HG02759 (cell line): ENCODE data around the gene THADA.

Experiments used
- ATAC-seq: cut with Tn5 transposase; IDR thresholded peaks from one replicate; pipeline ENCODE4 v1.9.1; 2021; ENCODE audit warnings: mild to moderate bottlenecking, moderate library complexity; ENCODE audit not compliant: unreplicated experiment

The THADA gene

GRCh38 chr2:43265001-43265400, 330.8 kb downstream of the THADA start:
- ATAC-seq: no peak

- no peak for ATAC-seq
These were observed 332.9 kb downstream of the THADA start for GRCh38 chr2:43262951-43263350.

DNA sequence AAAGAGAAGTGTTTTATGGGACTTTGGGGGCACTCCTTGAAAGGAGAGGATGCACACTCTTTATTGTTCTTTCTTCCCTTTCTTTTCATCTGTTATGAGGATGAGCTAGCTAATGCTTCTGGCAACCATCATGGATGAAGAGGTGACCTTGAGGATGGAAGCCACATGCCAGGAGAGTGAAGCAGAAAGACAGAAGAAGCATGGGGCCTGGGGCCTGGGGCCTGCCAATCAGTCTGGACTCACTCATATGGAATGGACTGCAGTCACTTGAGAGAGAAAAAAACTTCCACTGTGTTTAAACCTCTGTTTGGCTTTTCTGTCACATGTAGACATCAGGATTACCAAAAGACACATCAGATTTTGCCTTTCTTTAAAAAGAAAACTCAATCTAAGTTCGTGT, 333.6 kb downstream of the THADA start:
- no peak for ATAC-seq

DNA sequence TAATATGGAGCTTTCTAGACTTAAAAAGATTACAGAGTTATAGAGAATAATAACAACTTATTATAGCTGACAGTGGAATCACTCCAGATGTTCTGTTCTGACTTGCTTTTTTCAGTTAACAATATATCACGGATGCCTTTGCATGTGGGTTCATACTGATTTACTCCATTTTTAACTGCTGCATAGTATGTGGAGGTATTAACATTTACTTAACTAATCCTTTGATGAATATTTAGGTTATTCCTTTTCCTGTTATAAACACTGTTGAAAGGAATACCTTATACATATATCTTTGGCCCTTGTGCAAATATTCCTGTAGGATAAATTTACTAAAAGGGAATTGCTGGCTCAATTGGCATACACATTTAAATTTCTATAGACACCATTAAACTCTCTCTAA, 336.3 kb downstream of the THADA start:
- no peak for ATAC-seq

- ATAC-seq: no peak
These were observed 337.2 kb downstream of the THADA start for GRCh38 chr2:43258547-43259156.

DNA sequence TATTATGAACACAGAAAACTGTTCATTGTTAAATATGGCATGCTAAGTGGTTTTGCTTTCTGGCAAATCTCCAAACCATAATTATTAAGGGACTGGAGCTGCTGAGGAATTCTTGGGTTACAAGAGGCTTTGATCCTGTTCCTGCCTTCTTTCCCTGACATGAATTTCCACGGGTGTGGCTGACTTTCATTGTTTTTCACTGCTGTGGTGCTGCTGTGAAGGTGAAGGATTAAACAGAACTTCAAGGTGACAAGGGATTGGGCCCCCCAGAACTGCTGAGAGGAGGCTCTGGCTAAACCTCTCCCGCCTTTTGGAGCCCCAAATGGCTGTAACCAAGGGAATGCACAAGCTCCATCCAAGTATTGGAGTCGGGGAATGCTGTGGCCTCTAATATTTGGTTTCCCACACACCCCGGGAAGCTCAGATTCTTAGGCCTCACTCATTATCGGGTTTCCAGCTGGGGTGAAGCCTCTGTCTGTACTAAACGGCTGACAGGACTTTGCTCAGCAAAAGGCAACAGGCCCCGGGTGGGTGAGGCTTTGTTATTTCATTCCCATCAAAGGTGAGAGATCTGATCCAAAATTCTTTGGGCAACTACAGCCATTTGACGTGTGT, 340.4 kb downstream of the THADA start:
- no peak for ATAC-seq

DNA sequence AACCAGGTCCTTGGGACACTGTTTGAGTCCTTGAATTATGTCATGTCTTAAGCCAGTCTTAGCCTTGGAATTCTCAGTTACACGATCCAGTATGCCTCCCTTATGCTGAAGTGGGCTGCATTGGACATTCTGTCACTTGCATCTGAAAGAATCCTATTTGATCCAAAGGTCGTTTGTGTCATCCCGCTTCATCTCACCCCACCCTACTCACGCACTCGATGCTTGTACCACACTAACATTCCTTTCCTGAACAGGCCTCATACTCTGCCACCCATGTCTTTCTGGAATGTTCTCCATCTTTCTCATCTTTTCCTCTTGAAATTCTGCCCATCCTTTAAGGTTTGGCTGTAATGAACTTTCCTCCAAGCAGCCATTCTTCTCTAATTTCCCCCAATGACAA, 341.5 kb downstream of the THADA start:
- ATAC-seq: no peak

GRCh38 chr2:43251171-43251731, 344.6 kb downstream of the THADA start:
- ATAC-seq: no peak

DNA sequence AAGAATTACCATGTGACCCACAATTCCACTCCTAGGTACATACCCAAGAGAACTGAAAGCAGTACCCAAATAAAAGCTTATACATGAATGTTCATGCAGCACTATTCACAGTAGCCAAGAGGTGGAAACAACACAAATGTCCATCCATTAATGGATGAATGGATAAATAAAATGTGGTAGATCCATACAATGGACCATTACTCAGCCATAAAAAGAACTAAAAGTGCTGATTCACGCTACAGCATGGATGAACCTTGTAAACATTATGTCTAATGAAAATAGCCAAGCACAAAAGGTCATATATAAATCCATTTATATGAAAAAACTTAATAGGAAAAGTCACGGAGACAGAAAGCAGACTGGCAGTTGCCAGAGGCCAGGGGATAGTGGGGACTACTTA, 345.8 kb downstream of the THADA start:
- no peak for ATAC-seq

DNA sequence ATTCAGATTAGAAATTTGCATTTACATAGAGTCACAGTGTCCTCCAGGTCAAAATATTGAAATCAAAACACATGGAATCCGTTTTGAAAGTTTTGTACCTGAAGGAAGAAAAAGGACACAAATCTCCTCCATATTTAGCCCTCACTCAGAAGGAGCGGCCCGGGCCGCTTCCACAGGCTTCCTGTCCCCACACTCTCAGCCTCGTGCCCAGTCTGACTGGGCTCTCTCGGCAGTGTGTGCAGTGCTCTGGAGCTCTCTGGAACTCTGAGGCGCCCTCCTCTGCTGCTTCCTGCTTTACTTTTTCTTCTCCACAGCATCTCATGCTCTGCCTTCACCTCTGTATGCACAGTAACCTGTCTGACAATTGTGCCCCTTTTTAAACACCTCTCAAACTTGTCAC, 347.2 kb downstream of the THADA start:
- no peak for ATAC-seq

- ATAC-seq: no peak
These were observed 349.2 kb downstream of the THADA start for GRCh38 chr2:43246641-43247040.

GRCh38 chr2:43241558-43241957, 354.3 kb downstream of the THADA start:
- no peak for ATAC-seq

DNA sequence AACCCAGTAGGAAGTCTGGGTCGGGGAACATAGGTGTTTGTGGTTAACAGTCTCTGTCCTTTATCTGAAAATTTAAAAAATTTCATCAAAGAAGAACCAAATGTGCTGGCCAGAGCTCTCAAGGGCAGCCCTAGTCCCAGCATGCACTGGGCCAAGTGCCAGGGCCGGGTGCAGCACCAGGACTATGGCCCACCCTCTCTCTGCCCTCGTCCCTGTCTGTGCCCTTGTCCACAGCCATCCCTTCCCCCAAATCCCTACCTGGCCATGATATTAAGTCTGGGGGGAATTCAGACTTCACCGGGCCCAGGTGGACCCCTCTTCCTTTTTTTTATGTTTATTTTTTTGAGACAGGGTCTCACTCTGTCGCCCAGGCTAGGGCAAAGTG, 355.1 kb downstream of the THADA start:
- peak; percentile 28 for ATAC-seq

DNA sequence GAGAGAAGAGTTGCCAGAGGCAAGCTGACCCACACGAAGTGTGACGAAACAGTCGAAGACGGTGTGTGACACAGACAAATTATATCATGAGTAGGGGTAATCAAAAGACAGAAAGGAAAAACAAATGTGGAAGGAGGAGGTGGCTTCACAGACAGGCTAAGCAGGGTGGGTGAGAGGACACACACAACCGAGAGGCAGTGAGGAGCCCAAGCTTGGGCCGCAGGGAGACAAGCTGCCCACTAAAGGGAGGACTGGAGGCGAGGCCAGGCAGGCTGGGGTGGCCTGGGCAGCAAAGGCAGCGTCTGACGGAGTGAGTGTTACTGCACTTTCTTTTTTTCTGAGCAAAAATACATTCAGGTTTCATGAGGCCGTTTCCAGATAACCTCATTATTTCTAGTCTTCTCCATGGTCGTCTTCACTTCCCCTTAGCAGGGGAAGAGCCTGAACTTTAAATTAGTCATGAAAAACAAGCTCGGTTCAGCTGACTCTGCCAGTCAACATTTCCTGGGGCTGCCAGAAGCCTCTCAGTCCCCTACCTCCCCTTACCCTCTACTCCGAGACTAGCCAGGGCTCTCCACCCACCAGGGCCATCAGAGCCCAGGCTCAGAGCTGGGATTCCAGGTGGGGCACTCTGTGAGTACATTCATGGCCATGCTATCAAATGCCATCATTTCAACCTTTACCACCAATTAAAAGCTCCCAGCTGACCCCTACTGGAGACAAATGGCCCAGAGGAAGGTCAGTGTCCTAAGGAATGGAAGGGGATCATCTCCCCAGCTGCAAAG, 355.7 kb downstream of the THADA start:
- ATAC-seq: peak; percentile 47

DNA sequence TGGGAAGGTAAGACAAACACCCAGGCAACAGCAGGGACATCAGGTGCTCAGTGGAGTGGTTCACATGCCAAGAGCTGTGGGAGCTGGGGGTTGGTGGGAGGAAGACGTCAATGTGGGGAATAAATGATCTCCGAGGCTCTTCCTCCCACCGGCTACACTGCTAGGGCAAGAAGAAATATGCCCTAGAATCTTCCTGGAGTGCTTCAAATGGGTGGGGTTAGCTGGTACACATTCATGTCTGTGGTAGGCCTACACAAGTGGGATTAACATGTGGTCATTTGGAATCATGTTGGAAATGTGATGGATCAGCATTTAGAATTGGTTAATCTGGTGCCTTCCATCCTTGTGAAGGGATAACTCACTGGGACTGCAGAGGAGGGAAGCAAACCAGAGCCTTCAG, 357.0 kb downstream of the THADA start:
- ATAC-seq: no peak

- ATAC-seq: no peak
These were observed 357.7 kb downstream of the THADA start for GRCh38 chr2:43238176-43238575.

DNA sequence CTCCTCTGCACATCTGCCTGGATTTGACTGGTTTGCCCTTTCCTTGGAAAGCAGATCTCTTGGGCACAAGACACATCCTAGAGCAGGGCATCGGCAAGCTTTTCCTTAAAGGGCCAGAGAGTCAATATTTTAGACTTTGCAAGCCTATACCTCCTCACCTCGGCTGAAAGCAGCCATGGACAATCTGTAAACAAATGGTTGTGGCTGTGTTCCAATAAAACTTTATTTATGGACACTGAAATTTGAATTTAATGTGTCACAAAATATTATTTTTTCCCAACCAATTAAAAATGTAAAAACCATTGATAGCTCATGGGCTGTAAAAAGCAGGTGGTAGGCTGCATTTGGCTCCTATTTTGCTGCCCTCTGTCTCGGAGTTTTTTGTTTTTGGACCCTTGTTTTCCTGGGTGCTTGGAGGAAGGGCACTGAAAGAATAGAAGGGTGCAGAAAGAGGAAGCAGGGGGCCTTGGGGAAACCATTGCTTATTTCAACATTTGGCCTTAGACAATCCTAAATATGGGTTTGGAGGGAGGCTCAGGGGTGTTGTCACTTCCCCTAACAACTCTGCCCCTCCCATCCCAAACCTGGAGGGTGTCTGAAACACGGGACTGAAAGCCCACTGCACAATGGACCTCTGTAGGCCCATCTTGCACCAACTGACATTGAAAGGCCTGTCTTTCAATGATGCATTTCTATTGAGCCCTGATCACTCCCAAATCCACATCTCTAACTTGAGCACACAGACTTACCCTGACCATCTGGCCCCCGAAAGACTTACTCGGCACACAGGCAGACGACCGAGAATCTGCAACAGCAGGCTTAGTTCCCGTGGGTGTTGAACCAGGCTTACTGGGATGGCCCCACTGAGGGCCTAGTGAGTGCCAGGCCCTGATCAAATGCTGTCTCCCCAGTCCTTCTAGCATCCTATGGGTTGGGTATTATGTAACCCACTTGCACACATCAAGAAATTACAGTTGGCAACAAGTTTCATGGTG, 362.3 kb downstream of the THADA start:
- no peak for ATAC-seq

DNA sequence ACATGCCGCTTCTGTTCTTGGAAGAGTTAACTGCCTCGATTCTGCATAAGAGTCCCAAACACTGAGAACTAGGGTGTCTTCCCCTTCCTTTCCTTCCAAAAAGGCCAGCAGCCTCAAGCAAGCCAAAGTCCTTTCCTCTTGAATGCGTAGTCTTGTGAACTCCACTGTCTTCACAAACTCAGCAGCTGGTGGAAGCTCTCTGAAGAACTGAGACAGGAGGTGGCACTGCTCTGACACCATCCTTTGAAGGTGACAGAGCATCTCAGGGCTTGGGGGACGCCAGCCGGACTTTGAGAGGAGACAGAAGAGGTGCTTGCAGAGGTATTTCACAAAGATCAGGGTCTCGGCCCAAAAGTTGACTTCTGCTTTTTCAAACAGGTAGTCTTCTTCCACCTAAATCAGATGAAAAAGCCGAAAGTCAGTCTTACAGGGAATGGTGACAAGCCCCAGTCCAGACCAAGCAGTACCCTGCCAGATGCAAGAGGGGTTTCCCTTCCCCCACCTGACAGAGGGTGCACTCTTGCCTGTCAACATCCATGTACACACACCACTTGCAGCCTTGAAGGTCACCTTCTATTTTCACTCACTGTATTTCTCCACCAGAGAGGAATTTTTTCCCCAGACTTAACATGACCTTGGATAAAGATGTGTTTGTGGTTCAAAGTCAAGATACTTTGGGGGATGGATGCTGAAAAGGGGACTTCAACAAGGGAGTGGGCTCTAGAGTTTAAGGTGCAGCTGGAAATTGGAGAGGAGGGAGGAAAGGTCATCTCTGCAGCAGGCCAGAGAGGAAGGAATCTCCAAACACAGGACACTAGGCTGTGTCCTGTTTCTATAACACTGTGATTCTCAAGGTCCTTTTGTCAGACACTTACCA, 364.6 kb downstream of the THADA start:
- ATAC-seq: no peak

DNA sequence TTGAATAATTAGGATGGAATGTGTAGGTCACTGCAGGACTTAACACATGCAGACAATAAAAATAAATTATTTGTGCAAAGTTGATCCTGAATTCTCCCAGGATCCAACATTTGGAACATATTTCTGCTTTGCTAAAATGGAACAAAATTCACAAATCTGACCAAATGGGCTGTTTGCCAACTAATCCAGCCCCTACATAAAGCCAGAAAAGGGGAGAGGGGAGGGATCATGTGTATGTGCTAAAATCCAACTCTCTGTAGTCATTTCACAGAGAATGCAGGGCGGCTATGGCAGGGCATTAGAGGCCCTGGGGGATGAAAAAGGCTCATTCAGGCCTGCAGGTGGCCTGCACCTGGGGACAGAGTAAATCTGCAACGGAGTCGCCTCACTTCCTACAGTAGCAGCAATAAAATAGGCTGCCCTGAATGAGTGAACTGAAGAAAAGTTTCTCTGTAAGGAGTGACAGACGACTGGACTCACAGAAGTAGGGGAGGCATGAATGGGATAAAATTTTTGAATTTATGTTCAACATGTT, 365.4 kb downstream of the THADA start:
- ATAC-seq: no peak
